DMS 273 (cell line): ENCODE results near the gene KPNA4.
A peak's percentile ranks its signal among the peaks of the same experiment; 100 is the strongest.
"Not testable (repeated sequence)": the region's sequence is repeated elsewhere in the genome, so short reads cannot be mapped to it uniquely, and the experiment has no call there.

ENCODE experiments used
- DNase-seq: peaks from one replicate; lab custom pipeline; 2025; ENCODE audit not compliant: unreplicated experiment; lab: John Stamatoyannopoulos, UW

The KPNA4 gene

GRCh38 chr3:160452251-160452650 lies 113.1 kb downstream of the KPNA4 start:
- not testable (repeated sequence) for DNase-seq

GRCh38 chr3:160451602-160452001 lies 113.8 kb downstream of the KPNA4 start:
- DNase-seq, result no peak

GRCh38 chr3:160450846-160451245 lies 114.5 kb downstream of the KPNA4 start:
- DNase-seq, result peak; percentile 33

GRCh38 chr3:160449636-160450598 lies 115.5 kb downstream of the KPNA4 start, which contains the start of gene TRIM59:
Gene TRIM59, minus strand, starts transcription at chr3:160449786. Its CDS starts 10,603 bp downstream, at chr3:160439183.
- DNase-seq, result peak; percentile 89

- peak; percentile 46 for DNase-seq
These were observed 116.3 kb downstream of the KPNA4 start for GRCh38 chr3:160448845-160449635.

- no peak for DNase-seq
These were observed 117.8 kb downstream of the KPNA4 start for GRCh38 chr3:160447544-160447943.

- DNase-seq, result no peak
These were observed 118.8 kb downstream of the KPNA4 start for GRCh38 chr3:160446522-160447056.

GRCh38 chr3:160445854-160446253 lies 119.5 kb downstream of the KPNA4 start:
- DNase-seq, result no peak
